ENCODE data around the gene MAP9.
"Not testable (repeated sequence)": the region's sequence is repeated elsewhere in the genome, so short reads cannot be mapped to it uniquely, and the experiment has no call there.

The MAP9 gene

DNA sequence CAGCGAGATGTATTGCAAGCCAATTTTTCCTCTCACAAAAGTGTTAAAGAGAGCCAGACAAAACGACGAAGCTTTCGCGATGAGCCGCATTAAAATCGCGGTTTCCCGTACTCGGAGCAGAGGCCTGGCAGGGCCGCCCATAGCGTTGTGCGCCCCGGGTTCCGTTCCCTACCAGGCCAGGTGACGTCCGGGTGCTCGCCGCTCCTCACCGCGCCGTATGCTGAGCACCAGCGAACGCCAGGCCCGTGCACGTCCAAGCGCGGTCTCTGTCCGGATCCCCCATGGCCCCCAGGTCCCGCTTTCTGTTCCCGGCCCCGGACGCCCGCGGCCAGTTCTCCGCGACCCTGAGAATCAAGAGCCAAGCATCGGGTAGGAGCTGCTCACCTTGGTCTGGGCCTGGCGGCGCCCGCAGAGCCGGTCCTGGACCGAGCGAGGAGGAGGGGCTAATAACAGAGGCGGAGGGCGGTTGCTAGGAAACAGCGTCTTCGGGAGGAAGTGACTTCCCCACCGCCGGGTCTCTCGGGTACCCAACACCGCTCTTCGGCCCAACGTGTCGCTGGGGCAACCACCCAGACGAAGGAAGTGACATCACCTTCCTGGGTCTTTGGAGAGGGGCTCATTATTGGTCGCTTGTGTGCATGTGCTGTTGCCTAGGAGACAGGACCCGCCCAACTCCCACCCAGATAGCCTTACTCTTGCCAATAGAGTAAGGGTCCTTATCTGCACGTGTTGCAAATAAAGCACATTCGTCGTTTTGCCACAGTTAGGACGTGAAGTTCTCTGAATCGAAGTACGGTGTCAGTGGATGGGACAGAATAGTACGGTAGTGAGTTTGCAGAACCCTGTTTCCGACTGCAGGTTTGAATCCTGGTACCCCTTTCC lies at the start of gene MAP9:
Gene MAP9, minus strand, starts transcription at position 579 of the 882 bp plus-strand sequence. CDS start 1,115 bp downstream, outside the sequence.
- peak; percentile 86 for DNase-seq

DNA sequence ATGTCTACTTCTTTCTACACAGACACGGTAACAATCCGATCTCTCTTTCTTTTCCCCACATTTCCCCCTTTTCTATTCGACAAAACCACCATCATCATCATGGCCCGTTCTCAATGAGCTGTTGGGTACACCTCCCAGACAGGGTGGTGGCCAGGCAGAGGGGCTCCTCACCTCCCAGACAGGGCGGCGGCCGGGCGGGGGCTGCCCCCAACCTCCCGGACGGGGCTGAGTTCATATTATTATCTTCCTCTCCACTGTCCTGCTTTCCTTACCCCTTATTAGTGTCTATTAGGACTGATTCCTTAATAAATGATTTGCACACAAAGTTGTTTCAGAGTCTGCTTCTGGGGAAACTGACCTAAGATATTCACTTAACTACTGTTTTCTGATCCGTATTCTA lies 48.0 kb upstream of the MAP9 start:
- not testable (repeated sequence) for DNase-seq

- no peak for DNase-seq
These were observed 46.9 kb upstream of the MAP9 start for GRCh38 chr4:155423671-155424070.

DNA sequence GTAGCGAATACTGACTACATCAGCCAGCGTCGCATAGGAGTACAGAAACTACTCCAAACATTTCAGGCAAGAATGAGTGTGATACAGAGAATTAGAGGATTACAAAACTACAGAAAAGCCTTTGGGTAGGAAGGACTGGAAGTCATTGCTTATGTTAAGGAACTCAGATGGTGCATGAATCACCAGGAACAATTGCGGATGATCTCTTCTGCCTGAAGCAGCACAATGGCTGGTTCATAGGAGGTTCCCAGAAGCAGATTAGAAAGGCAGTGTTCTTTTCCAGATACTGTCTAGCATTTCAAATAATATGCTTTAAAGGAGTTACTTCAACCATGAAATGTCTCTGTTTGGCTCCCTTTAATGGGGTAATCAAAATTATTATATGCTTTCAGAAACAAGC lies 42.5 kb upstream of the MAP9 start:
- DNase-seq: no peak

DNA sequence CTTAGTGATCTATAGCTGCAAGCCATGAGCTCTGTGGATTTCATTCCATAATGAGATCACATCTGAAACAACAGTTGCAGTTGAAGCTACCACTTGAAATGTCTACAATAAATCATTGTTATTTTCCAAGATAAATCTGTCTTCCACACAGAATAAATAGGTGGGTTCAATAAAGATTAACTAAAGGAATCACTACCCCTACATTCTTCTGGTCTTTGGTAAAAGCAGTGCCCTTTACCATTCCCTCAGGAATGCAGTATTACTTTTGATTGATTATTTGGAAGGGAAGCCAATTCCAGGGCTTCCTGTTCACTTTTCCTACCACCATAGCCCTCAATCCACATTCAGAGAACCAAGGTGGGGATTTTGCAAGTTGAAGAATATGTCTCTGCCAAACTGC lies 38.9 kb upstream of the MAP9 start:
- DNase-seq: no peak

GRCh38 chr4:155413451-155413850 lies 36.7 kb upstream of the MAP9 start:
- no peak for DNase-seq

DNA sequence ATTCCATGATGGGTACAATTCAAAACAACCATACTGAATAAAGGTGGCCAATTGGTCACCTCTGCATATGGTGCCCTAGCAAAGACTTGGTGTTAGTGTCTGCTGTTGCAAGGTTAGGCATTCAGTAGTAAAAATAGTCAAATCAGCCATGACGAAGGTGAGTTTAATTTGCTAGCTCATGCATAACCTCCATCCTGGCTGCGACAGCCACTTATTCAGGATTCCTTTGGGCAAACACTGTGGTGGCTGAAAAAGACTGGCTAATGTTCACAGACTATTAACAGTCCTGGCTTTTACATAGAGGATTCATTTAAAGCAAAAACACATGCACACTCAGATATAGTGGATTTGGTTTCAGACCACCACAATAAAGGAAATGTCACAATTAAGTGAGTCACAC lies 34.8 kb upstream of the MAP9 start:
- no peak for DNase-seq

DNA sequence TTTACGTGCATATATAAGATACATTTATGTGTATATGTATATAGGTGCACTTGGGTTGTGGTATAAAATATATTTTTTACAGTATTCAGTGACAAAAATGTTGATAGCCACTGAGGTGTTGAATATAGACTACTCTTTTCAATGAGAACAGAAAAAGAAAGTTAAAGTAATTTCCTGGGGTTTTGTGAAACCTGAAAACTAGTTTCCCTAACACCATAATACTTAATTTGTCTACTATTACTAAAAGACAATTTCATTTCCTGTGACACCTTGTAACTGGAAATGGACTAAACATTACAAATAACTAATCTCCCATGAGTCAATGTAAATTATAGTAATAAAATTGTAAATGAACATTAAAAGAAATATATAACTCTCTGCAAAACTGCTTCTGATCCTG lies 32.0 kb upstream of the MAP9 start:
- no peak for DNase-seq

DNA sequence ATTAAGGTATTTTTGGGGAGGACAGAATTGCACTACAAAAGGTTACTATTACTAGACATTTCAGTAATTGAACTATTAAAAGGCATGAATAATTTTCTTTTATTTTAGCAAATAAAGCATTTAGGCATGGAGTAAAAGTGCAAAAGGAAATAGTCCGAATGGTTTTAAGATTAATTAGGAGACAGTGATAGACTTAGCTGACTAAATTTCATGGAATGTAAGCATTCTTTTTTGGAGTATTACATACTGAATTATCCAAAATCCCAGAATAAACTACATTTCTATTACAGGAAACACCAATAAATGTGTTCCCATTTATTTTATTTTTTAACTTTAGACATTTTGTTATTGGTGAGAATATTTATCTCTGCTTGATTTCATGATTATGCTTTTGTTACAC lies 30.7 kb upstream of the MAP9 start:
- no peak for DNase-seq

DNA sequence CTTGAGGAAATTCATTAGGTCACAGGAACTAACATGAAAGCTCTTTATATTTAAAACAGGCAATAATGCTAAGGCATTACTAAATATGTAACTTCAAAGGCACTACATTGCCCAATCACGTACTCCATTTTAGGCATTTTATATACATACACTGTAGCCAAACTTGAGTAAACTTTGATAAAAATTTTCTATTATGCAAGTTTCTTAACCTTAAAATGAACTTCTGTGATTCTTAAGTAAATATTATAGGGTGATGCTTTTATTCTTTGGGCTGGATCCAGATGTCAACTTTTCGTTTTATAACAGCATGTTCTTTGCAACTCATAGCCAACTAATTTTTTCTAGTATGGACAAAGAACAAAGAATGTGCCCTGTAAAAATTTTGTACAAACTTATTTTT lies 28.3 kb upstream of the MAP9 start:
- no peak for DNase-seq

DNA sequence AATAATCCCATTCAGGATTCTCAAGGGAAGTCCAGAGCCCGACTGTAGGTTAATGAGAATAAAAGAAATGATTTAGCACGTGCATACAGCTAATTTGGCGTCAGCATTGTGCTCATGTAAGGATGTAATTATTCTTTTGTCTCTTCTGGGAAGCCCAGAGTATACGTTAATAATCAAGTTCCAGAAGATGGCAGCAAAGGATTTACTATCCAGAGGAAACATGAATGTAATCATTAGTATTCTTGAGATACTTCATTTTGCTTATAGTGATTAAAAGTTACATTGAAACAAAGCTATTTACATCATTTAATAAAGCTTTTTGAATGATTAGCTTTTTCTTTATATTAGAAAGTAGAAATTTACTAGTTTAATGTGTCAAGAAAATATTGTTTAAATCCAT lies 27.1 kb upstream of the MAP9 start:
- no peak for DNase-seq

GRCh38 chr4:155402941-155403340 lies 26.2 kb upstream of the MAP9 start:
- DNase-seq: no peak

- DNase-seq: no peak
These were observed 24.1 kb upstream of the MAP9 start for GRCh38 chr4:155400893-155401292.

DNA sequence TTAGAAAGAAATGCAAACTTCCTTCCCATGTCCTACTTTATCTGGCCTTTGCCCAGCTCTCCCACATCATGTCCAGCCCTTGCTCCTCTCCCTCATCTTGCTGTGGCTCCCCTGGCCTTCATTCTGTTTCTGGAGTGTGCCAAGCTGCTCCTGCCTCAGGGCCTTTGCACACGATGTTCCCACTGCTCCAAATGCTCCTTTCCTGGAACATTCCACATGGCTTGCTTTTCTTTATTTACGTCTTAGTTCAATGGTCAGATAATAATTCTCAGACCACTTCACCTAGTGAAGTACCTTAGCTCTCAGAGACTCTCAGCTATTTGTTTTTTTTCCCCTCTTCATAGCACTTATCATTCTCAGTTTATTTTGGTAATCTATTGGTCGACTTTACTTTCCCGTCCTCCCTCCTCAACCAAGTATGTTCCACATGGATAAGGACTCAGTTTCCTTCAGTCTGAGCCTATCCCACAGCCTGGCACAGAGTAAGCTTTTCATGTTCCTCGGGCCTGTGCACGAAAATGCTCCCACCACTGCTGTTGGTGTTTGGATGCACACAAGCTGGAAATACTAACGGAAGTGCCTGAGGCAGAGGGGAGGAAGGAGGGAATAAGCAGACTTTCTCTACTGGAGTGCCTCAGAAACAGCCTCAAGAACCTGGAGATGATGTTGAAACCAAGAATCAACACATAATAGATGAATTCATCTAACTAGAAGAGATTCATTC lies 23.4 kb upstream of the MAP9 start:
- DNase-seq: no peak

GRCh38 chr4:155392481-155393184 lies 15.9 kb upstream of the MAP9 start:
- no peak for DNase-seq

DNA sequence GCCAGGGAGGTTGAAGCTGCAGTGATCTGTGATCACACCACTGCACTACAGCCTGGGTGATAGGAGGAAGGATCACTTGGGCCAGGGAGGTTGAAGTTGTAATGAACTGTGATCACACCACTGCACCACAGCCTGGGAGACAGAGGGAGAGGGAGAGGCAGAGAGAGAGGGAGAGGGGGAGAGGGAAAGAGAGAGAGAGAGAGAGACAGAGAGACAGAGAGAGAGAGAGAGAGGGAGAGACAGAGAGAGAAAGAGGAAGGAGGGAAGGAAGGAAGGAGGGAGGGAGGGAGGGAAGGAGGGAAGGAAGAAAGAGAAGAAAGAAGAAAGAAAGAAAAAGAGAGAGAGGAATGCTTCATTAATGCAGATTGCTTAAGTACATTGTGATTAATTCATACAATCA lies 15.2 kb upstream of the MAP9 start:
- DNase-seq: no peak

- DNase-seq: no peak
These were observed 11.4 kb upstream of the MAP9 start for GRCh38 chr4:155388162-155388561.

DNA sequence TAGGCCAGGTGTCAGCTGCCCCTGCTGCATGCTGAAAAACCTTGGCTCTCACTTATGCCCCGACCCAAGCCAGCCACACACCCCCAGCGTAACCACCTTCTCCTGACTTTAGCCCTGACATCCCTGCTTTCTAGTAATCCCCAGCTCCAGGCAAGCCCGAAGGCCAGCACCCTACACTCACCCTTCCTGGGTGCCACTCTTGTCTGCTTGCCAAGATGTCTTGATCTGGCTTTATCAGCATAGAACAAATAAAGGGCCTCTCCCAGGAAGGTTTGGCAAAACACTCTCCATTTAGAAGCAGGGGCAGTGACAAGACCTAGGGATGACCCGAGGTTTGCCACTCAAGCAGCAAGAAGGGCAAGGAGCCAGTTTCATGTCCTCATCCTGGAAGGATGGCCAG lies 6.8 kb upstream of the MAP9 start:
- no peak for DNase-seq

- DNase-seq: no peak
These were observed 511 bp upstream of the MAP9 start for GRCh38 chr4:155377276-155377675.

GRCh38 chr4:155371432-155372043 lies 5.2 kb downstream of the MAP9 start:
- DNase-seq: no peak

DNA sequence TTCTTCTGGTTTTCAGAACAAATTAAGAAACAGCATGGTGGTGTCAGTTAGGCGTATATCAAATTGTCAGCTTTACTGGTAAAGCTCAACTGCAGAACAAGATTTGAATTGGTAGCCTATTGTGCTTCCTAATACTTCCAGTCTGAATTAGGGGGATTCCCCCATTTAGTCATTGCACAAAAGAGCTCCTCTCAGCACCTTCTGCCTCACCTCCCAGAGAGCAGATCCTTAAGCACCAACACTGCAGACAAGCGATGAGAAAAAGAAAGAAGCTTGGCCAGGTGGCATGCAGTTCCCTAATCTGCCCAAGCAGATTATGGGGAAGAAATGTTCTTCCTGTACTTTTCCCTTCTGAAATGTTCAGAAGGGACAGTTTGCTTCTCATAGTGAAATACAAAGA lies 9.2 kb downstream of the MAP9 start:
- DNase-seq: no peak

GRCh38 chr4:155353923-155354540 lies 22.7 kb downstream of the MAP9 start:
- peak; percentile 4 for DNase-seq

DNA sequence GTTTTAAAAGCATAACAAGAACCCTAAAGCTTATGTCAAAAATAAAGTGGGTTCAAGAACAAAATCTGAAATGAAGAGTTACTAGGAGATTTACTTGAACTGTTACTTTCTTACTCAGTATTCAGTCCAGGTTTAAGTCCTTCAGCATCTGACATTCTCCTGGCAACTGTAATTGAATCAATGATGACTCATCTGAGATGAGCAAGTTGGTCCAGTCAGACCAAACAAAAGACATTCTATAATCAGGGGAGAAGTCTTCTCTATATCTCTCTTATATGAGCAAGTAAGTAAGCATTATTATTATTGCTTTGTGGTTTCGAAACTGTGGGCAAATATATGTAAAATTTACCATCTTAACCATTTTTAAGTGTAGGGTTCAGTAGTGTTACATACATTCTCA lies 34.6 kb downstream of the MAP9 start:
- no peak for DNase-seq

Data from stimulated activated naive CD4-positive, alpha-beta T cell treated with Interleukin-2 at 50 U/mL for 16 hours (primary cell).